Tongue (tissue), 2 donors: Measurements from ENCODE around the gene NDRG4. TPM values are rescaled to one million over a fixed set of nuclear protein-coding genes. Genes with fewer than 3 reads are reported as not detected.

Source experiments
- DNase-seq: peaks from one replicate; pipeline ENCODE4 v3.0.0-alpha.2; 2015
- total RNA-seq: library from RNA; depleted of rRNA; stranded (reverse); fragments of >200 nt; gene quantifications from one replicate; pipeline ENCODE4 v1.2.3, GENCODE V29; 2014

The NDRG4 gene
- total RNA-seq, 1 donor from 2014 or later, result 14.2 TPM

DNA sequence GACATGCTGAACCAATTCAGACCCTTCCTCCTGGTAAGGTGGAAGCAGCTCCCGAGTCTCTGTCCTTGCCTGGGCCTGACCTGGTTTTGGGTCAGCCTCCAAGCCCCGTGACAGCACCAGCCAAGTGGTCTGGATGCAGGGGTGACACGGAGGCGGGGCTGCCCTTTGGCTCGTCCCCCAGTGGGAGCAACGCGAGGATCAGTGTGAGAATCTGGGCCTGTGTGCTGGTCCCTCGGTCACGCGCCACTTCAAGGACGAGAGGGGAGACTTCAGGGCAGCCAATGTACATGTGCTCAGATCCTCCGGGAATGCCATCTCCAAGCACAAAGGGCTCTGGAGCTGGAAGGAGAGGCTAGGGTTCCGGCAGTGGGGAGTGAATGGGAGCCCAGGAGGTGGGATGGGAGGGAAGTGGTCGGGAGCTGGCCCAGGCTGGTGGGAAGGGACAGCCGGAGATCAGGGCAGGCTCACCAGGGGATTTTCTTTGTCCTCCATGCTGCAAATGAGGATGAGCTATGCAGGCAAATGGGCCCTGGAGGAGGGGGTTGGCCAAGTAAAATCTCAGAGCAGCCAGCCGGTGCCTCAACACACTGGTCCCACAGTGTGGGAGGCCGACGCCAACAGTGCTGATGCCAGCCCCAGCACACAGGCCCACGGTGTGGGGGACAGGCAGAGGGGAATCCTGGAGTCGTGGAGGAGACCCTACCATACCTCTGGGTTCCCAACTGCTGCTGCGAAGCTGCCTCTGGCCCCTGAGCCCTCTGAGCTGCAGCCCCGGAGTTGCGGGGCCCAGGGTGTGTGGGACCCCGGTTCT lies 4.2 kb upstream of the NDRG4 start:
- peak; percentile 22 for DNase-seq

DNA sequence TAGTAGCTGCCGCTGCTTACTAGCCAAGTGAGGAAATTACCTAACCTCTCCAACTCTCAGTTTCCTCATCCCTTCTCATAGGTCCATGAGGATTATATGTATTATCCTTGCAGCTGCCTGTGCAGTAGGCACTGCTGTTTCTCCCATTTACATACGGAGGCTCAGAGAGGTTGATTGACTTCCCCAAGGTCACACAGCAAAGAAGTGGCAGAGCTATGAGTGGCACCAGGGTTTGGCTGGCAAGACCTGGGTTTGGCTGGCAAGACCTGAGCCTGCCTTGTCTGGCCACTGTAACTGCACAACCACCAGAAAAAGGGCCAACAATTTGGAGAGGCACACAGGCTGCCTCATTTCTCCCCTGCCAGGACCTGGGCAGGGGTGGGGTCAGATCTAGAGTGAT lies 2.5 kb upstream of the NDRG4 start:
- DNase-seq, result no peak

DNA sequence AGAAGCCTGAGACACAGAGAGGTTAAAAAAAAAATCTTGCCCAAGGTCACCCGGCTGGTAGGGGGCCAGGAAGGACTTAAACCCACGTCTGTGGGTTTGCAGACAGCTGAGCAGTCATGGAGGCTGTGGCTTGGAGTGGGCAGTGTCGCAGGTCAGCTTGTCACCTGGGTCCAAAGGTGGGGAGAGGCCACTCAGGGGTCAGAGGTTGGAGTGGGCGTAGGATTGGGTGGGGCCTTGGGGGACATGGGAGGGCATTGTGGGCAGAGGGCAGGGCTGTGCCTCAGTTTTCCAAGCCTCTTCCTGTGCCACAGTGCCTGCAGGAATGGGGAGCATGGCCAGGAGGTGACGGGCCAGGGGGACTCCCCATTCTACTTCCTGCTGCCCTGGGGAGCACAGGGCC lies 2.0 kb upstream of the NDRG4 start:
- no peak for DNase-seq

DNA sequence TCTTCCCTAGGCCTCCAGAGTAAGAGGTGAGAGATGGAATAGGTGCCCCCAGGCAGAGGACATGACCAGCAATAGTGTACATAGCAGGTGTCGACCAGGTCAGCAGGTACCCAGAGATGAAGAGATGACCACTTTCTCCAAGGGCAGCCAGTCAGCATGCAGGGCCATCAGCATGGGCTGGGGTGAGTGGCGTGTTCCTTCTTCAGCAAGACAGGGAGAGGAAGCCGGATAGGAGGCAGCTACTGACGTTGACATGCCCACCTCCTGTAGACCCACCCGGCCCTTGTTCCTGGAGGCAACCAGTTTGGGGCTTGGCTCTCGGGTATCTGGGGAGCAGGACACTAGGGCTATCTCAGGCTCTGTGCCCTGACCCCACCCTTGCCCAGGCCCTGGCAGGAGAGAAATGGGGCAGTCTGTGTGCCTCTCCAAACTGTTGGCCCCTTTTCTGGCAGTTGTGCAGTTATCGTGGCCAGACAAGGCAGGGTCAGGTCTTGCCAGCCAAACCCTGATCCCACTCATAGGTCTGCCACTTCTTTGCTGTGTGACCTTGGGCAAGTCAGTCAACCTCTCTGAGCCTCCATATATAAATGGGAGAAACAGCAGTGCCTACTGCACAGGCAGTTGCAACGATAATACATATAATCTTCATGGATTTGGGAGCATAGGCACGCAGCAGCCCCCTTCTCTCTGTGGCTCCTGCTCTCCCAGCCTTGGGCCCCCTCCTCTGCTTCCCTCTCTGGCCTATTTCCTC lies 1.4 kb upstream of the NDRG4 start:
- DNase-seq, result no peak

DNA sequence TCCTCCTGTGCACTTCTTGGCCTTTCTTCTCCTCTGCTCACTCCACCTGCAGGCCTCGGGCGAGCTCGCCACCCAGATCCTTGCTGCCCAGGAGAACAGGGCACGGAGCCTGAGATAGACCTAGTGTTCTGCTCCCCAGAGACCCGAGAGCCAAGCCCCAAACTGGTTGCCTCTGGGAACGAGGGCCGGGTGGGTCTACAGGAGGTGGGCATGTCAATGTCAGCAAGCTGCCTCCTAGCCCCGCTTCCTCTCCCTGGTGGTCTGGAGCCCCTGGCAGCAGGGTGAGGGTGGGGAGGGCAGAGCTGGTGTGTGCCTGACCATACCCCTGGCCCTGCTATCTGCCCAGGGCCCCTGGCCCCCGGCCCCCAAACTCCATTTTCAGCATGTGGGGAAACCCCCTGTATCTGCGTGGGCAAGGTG lies 841 bp upstream of the NDRG4 start:
- DNase-seq, result no peak

DNA sequence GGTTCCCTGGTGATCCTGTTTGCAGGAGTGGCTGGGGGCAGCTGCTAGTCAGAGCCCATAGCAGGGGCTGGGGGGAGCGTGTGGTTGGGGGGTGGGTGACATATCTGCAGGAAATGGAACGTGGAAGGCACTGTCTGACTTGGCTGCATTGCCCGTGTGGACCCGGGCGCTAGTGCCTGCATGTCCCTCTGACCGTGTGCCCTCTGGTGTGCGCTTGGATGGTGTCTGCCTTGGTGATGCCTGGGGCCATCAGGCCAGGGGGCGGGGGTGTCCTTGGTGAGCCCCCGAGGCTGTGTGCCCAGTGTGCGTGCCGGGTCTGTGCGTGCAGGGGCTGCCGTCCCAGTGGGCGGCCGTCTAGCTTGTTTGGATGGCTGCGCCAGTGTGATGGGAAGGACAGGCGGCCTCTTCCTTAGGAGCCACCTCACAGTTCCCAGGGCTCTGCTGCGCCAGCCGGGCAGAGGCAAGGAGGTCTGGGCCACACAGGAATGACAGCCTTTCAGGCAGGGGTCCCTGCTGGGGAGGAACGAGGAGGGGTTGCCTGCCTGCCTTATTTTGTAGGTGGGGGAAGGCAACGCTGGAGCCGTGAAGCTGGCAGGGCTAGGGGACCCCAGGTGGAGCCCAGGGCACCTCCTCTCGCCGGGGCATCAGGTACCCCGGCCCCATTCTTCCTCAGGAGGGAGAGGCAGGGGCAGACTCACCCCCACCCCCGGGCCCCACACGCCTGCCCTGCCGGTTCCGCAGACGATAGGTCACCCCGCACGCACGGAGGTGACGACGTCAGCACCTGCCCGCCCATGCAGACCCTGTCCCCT lies 693 bp downstream of the NDRG4 start:
- DNase-seq, result no peak

DNA sequence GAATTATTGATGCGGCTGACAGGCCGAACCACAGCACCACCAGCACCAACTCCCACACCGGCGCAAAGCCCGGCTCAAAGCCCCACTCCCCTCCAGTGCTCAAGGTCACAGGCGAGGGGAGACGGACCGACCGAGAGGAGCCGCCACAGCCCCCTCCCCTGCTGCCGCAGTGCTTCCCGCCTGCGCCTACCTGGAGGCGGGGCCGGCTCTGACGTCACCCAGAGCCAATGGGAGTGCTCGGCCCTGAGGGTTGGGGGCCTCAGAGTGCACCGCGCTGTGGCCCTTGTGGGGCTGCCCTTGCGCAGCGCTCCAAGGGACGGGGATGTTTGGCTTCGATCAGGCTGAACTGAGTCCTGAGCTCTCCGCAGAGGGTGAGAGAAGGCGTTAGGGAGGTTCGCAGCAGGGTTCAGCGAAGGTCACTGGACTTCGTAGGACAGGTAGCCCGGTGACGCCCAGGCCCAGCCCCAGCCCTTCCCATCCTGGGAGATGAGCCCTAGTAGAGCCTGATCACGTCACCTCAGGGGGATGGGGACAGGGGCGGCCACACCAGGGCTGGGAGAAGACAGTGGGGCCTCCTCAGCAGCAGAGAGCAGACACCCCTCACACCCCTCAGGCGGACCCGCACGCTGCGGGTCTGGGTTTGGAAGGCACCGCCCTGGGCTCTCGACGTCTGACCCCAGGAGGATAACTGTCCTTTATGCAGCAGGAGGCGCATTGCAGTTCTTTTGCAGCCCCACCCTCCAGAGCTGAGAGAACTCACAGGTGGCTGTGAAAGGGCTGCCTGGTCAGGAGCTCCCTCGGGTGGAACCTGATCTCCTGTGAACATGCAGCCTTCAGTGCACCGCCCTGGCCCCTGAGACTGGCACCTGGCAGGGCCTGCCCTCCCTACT lies 1.5 kb downstream of the NDRG4 start:
- DNase-seq, result peak; percentile 73

DNA sequence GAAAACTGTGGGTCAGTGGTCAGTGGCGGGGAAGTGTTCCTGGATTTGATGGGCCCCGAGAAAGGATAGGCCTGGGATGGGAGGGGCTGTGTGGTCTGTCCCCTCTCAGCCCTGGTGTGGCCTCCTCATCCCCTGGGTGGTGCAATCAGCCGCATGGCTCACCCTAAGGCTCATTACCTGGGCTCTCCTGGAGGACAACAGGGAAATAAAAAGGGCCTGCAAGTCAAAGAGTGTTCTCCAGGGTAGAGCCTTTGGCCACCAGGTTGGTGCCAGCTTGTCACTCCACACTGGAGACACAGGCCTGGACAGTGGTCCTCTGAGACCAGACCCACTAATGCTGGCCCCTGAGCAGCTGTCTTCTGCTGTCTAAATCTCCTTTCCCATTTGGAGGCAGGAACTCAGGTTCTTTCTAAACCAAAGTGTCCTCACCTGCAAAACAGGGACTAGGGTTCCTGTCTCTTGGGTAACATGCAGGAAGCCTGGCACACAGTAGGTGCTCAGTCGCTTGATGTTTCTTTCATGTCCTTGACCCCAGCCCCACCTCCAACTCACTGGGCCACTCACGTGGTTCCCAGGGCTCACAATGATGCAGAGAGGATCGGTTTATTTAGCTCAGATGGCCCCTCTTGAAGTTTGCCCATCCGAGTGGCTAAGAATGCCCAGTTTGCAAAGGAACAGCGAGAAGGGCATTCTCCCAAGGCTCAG lies 2.4 kb downstream of the NDRG4 start:
- DNase-seq, result no peak

DNA sequence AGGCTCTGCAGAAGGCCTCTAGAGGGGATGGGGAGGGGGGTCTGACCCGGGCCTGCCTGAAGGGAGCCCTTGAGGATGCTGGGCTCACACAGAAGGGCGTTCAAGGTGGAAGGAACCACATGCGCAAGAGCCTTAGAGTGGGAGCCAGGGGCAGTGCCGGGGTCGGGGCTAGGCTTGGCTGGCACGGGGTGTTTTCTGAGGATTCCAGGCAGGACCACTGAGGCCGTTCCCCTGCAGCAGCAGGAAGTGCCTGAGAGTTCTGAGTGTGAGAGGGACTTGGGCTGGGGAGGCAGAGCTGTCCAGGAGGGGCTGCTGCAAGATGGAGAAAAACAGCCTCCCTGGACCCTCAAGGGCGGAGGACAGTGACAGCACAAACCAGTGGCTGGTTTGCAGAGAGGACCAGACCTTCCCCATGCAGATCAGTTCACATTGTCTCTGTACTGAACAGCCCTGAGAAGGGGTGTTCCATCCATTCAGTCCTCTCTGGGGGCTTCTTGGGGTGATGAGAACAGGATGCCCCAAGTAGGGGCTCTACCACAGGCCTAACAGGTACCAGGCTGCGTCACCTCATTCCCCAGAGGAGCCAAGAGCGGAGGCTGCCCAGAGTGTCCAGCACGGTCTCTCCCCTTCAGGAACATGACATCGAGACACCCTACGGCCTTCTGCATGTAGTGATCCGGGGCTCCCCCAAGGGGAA lies 3.4 kb downstream of the NDRG4 start:
- DNase-seq, result no peak

DNA sequence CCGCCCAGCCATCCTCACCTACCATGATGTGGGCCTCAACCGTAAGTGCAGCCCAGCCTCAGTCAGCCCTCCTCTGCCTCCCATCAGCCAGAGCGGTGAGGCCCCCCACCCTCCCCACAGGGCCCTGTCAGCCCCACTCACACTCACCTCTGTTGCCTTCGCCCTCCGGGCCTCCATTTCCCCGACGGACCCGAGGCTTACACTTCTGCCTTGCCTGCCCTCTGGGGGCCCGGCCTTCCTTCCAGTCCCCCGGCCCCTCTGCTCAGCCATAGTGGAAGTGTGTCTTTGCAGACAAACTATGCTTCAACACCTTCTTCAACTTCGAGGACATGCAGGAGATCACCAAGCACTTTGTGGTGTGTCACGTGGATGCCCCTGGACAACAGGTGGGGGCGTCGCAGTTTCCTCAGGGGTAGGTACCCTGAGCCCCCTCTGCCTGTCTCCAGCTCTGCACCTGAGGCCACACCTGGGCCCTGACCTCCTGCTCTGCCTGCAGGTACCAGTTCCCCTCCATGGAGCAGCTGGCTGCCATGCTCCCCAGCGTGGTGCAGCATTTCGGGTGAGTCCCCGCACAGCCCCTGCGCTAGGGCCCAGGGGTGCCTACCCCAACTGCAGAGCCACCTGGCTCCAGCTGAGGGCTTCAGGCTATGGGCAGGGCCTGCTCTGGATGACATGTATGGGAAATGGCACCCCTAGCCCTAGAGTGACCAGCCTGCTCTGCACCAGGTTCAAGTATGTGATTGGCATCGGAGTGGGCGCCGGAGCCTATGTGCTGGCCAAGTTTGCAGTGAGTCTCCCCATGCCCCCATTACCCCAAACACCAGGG lies 4.1 kb downstream of the NDRG4 start:
- no peak for DNase-seq

DNA sequence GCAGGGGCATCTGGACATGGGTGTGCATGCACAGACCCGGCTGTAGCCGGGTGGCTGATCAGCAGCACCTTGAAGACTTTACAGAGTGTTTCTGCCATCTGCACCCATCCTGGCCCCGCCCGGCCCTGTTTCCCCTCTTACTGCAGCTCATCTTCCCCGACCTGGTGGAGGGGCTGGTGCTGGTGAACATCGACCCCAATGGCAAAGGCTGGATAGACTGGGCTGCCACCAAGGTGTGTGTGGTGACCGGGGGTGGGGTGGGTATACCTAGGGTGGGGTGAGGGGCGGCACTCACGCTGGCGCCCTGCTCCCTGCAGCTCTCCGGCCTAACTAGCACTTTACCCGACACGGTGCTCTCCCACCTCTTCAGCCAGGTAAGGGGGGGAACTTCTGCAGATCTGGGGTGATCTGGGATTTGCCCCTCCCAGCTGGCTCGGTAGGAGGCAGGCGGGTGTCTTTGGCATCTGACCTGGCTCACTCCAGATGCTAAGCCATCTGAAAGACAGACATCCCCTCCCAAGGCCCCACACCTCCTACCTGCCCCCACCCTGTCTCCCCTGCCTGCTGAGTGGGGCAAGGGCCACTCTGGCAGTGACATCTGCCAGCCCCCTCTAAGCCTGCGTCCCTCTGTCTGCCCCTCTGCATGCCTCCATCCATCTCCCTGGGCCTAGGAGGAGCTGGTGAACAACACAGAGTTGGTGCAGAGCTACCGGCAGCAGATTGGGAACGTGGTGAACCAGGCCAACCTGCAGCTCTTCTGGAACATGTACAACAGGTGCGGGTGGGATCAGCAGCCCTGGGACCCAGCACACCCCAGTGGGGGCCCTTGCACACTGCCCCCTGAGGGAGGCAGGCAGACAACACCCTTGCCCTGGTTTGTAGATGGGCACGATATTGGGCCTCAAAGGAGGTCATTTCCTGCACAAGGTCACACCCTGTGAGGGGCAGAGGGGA lies 6.6 kb downstream of the NDRG4 start:
- no peak for DNase-seq

DNA sequence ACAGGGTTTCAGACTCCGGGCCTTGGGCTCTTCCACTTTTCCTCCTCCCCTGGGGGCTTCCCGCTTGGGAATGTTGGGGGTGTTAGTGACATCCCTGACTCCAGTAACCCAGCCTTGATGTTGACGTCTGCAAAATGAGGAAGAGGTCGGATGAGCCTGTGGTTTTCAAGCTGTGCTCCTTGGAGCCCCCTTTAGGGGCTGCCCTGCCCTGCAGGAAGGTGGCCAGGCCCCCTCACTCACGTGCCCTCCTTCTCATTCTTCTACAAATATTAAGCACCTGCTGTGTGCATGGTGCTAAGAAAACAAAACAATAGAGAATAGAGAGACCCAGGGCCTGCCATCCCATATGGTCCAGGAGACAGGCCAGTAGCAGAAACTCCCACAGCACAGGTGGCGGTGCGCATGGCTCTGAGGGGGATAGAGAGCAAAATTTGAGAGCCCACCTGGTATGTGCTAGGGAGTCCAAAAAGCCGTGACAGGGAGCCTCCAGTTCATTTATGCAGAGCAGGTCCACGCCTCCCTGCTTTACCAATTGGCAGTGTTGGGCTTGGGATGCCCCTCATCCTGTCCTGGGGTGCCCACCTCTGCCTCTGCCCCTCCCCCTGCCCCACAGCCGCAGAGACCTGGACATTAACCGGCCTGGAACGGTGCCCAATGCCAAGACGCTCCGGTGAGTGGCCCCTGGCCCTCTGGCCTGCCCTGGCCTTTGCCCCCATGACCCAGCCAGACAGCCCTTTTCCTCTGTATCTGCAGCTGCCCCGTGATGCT lies 7.4 kb downstream of the NDRG4 start:
- DNase-seq, result no peak

DNA sequence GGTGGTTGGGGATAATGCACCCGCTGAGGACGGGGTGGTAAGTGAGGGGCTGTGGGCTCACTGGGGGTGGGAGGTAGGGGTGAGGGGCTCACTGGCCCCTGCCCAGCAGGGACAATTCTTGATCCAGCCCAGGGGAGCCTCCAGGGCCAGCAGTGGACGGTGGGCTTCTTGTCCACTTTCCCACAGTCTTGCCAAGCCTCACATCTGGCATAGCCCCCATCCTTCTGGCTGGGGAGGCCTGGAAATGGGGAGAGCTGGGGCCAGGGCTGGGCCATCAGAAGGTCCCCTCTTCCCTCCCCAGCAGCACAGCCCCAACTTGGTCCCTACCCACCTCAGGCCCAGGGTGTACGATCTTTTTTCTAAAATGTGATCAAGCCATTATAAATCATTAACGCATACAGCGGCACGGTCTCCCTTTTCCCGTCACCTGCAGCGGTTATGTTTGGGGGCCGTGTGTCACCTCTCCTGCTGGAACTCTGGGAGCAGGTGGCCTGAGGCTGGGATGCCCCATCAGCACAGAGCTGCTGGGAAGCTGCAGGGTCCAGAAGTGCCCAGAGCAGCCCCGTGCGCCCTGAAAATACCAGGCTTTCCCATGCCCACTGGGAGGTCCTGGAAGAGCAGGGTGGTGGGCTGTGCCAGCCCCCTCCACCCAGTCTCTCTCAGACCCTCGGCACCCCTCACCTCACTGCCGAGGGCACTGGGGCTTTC lies 8.2 kb downstream of the NDRG4 start:
- DNase-seq, result no peak

DNA sequence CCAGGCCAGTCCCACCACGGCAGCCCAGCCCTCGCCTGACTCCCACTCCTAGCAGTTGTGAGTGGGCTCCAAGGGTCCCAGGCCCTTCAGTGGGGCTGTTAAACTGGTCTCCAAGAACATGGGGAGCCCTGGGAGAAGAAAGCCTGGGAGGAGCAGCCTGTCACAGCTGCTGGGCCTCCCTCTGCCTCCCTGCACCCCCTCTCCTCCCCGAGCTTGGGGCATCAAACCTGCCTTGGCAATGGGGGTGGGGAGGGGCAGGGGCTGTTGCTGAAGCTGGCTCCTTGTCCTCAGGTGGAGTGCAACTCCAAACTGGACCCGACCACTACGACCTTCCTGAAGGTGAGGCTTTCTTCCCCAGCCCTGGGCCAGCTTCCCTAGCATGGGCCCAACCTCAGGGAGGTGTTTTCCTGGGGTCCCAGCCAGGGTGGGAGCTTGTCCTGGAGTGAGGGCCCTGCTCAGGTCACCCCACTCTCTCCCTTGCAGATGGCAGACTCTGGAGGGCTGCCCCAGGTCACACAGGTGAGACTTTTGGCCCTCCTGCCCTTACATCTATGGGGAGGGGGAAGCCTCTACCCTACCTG lies 8.8 kb downstream of the NDRG4 start:
- DNase-seq, result no peak

DNA sequence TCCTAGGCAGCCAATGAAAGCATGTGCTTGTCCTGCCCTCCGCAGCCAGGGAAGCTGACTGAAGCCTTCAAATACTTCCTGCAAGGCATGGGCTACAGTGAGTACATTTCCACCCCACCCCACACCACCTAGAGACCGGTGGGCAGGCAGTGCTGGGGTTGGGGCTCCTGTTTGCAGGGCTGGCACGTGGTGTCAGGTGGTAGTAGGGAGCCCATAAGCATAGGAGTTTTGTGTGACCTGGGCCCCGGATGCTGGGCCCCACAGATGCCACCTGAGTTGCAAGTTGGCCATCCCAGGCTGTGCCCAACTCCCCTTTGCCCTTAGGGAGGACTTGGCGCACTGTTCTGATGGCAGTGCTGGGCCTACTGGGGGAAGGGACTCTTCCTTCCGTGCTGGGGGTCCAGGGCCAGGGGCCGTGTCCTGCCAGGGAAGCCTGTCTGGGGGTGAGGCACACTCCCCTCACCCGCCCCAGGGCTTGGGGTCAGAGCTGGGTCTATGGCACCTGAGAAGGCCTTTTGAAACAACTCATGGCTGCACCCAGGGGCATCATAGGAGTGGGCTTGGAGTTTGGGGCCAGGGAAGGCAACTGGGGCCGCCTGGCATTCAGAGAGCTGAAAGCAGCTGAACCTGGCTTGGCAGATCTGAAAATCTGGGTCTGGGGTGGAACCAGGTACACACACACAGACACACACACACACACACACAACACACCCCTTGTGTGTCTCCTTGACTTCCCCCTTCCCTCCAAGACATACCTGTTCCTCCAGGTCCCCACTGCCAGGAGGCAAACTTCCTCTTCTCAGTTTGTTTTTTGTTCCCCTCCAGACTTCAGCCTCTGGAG lies 9.5 kb downstream of the NDRG4 start:
- no peak for DNase-seq
